Measurements from ENCODE around the gene KLHL9. TPM values are rescaled to one million over a fixed set of nuclear protein-coding genes. Genes with fewer than 3 reads are reported as not detected.

The KLHL9 gene
- total RNA-seq, 1 experiment from 2014 or later, result 15.8 TPM

DNA sequence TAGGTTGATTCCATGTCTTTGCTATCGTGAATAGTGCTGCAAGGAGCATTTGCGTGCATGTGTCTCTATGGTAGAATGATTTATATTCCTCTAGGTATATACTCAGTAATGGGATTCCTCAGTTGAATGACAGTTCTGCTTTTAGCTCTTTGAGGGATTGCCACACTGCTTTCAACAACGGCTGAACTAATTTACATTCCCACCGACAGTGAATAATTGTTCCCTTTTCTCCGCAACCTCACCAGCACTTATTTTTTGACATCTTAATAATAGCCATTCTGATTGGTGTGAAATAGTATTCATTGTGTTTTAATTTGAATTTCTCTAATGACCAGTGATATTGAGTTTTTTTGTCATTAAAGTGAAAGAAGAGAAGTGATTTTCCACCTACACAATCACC lies 48.5 kb downstream of the KLHL9 start:
- H3K36me3 Mint-ChIP-seq (ENCODE audit: insufficient read depth, unreplicated experiment), result no peaks in the 10 kb centered on the region
- H3K9me3 Mint-ChIP-seq (ENCODE audit: low read depth, unreplicated experiment), result peaks cover 2% of the 10 kb centered on the region
- H3K27me3 Mint-ChIP-seq (ENCODE audit: unreplicated experiment), result no peaks in the 10 kb centered on the region
- intact Hi-C loops (cut with micrococcal nuclease; ENCODE audit: unreplicated experiment), result no loop called here
- BruUV-seq (replicated peaks), result no TSS peak
- CTCF ChIA-PET, result no interaction called here
- DNase-seq, result no peak
- TF ChIP-seq, protein P1, sequence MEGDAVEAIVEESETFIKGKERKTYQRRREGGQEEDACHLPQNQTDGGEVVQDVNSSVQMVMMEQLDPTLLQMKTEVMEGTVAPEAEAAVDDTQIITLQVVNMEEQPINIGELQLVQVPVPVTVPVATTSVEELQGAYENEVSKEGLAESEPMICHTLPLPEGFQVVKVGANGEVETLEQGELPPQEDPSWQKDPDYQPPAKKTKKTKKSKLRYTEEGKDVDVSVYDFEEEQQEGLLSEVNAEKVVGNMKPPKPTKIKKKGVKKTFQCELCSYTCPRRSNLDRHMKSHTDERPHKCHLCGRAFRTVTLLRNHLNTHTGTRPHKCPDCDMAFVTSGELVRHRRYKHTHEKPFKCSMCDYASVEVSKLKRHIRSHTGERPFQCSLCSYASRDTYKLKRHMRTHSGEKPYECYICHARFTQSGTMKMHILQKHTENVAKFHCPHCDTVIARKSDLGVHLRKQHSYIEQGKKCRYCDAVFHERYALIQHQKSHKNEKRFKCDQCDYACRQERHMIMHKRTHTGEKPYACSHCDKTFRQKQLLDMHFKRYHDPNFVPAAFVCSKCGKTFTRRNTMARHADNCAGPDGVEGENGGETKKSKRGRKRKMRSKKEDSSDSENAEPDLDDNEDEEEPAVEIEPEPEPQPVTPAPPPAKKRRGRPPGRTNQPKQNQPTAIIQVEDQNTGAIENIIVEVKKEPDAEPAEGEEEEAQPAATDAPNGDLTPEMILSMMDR (IDR thresholded peaks at IDR 0.05; ENCODE audit: unreplicated experiment), result no peak
- H3K4me3 Mint-ChIP-seq (ENCODE audit: low read depth, unreplicated experiment), result no peak overlapping the region
- no peaks in the 10 kb centered on the region for H3K4me1 Mint-ChIP-seq (ENCODE audit: low read depth, unreplicated experiment)
- no peak overlapping the region for H3K27ac Mint-ChIP-seq (ENCODE audit: unreplicated experiment)

DNA sequence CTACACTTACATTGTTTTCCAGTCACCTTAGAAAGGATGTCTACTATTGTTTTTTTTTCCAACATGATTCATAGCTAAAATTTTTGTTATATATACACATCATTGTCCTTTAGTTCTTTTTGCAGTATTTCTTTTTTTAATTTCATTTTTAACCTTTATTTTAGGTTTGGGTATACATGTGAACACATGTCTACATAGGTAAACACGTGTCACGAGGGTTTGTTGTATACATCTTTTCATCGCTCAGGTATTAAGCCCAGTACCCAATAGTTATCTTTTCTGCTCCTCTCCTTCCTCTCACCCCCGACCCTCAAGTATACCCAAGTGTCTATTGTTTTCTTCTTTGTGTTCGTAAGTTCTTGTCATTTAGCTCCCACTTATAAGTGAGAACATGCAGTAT lies 49.1 kb downstream of the KLHL9 start:
- no TSS peak for BruUV-seq (replicated peaks)
- Mint-ChIP-seq H3K4me1 (ENCODE audit: low read depth, unreplicated experiment) (no peaks in the 10 kb centered on the region), H3K27me3 (ENCODE audit: unreplicated experiment) (no peaks in the 10 kb centered on the region), H3K27ac (ENCODE audit: unreplicated experiment) (no peak overlapping the region), H3K36me3 (ENCODE audit: insufficient read depth, unreplicated experiment) (no peaks in the 10 kb centered on the region), H3K4me3 (ENCODE audit: low read depth, unreplicated experiment) (no peak overlapping the region), H3K9me3 (ENCODE audit: low read depth, unreplicated experiment) (peaks cover 2% of the 10 kb centered on the region)
- DNase-seq, result no peak
- TF ChIP-seq, protein P1 (IDR thresholded peaks at IDR 0.05; ENCODE audit: unreplicated experiment), result no peak
- CTCF ChIA-PET, result no interaction called here
- intact Hi-C loops (cut with micrococcal nuclease; ENCODE audit: unreplicated experiment), result no loop called here

GRCh38 chr9:21281275-21281674 lies 53.9 kb downstream of the KLHL9 start:
- DNase-seq, result no peak
- TF ChIP-seq, protein P1 (IDR thresholded peaks at IDR 0.05; ENCODE audit: unreplicated experiment), result no peak
- CTCF ChIA-PET, result no interaction called here
- intact Hi-C loops (cut with micrococcal nuclease; ENCODE audit: unreplicated experiment), result no loop called here
- Mint-ChIP-seq H3K4me1 (ENCODE audit: low read depth, unreplicated experiment) (no peaks in the 10 kb centered on the region), H3K4me3 (ENCODE audit: low read depth, unreplicated experiment) (no peak overlapping the region), H3K27ac (ENCODE audit: unreplicated experiment) (no peak overlapping the region), H3K27me3 (ENCODE audit: unreplicated experiment) (peaks cover 13% of the 10 kb centered on the region), H3K36me3 (ENCODE audit: insufficient read depth, unreplicated experiment) (no peaks in the 10 kb centered on the region), H3K9me3 (ENCODE audit: low read depth, unreplicated experiment) (peaks cover under 1% of the 10 kb centered on the region)
- BruUV-seq (replicated peaks), result no TSS peak

Other genes with a start within 250 kb of the KLHL9 start
- gene IFNW1, start 193.6 kb downstream of the KLHL9 start, total RNA-seq (2022), result not detected in 2 replicates
- gene IFNA21, start 168.7 kb downstream of the KLHL9 start, total RNA-seq (2022), result not detected in 2 replicates
- gene IFNA4, start 147.8 kb downstream of the KLHL9 start, total RNA-seq (2022), result not detected in 2 replicates
- gene IFNA7, start 133.2 kb downstream of the KLHL9 start, total RNA-seq (2022), result not detected in 2 replicates
- gene IFNA10, start 128.3 kb downstream of the KLHL9 start, total RNA-seq (2022), result not detected in 2 replicates
- not detected in 2 replicates for gene IFNA16, start 118.1 kb downstream of the KLHL9 start, total RNA-seq (2022)
- gene IFNA17, start 107.2 kb downstream of the KLHL9 start, total RNA-seq (2022), result not detected in 2 replicates
- not detected in 2 replicates for gene IFNA14, start 95.4 kb downstream of the KLHL9 start, total RNA-seq (2022)
- not detected in 2 replicates for gene IFNA5, start 30.1 kb downstream of the KLHL9 start, total RNA-seq (2022)
- gene IFNA6, start 15.5 kb upstream of the KLHL9 start, total RNA-seq (2022), result not detected in 2 replicates
- not detected in 2 replicates for gene IFNA13, start 32.7 kb upstream of the KLHL9 start, total RNA-seq (2022)
- gene IFNA2, start 50.0 kb upstream of the KLHL9 start, total RNA-seq (2022), result not detected in 2 replicates
- gene IFNA8, start 73.7 kb upstream of the KLHL9 start, total RNA-seq (2022), result not detected in 2 replicates
- not detected in 2 replicates for gene IFNA1, start 105.0 kb upstream of the KLHL9 start, total RNA-seq (2022)
- gene IFNE, start 146.9 kb upstream of the KLHL9 start, total RNA-seq (2022), result 8.3 and 8.4 TPM in 2 replicates